AG09319 (cell line): ENCODE measurements around the gene MRPS12.
"Not testable (repeated sequence)": the region's sequence is repeated elsewhere in the genome, so short reads cannot be mapped to it uniquely, and the experiment has no call there.

Experiments used
- DNase-seq: peaks from one replicate; pipeline ENCODE4 v3.0.0-alpha.2; 2010; ENCODE audit warnings: low read depth; ENCODE audit errors: extremely low read depth
- TF ChIP-seq, protein P1 (sequence below): IDR thresholded peaks from 2 replicates; pipeline ENCODE4 v1.5.1; 2011; ENCODE audit warnings: low read depth, mild to moderate bottlenecking, inconsistent platforms, low read length, moderate library complexity

MRPS12 gene

DNA sequence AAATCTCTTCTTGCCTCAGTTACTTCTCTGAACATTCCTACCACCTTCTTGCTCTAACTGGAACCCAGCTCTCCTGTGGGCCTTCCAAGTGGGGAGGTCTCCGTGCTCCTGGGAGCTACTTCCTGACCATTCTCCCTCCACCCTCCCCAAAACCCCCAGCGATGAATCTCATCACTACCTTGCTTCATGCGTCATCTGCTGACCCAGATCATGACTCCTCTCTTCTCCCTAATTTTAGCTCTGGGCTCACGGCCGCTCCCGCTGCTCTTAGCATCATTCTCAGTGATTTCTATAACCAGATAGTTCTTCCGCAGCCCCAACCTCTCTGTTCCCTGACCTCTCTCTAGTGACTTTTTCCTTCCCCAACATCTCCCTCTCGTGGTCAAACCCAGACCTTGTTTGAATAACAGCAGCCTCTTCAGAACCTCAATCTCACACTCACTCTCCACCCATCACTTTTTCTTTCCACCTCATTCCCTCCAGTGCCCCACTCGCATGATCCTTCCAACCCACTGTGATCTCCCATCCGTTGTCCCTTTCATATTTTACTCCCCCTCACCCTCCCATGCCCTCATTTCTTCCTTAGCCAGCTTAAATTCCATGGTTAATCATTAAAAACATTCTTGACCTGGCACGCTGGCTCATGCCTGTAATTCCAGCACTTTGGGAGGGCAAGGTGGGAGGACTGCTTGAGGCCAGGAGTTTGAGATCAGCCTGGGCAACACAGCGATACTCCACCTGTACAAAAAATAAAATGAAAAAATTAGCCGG is 21.8 kb downstream of the MRPS12 start:
- DNase-seq, result no peak
- TF ChIP-seq, protein P1, sequence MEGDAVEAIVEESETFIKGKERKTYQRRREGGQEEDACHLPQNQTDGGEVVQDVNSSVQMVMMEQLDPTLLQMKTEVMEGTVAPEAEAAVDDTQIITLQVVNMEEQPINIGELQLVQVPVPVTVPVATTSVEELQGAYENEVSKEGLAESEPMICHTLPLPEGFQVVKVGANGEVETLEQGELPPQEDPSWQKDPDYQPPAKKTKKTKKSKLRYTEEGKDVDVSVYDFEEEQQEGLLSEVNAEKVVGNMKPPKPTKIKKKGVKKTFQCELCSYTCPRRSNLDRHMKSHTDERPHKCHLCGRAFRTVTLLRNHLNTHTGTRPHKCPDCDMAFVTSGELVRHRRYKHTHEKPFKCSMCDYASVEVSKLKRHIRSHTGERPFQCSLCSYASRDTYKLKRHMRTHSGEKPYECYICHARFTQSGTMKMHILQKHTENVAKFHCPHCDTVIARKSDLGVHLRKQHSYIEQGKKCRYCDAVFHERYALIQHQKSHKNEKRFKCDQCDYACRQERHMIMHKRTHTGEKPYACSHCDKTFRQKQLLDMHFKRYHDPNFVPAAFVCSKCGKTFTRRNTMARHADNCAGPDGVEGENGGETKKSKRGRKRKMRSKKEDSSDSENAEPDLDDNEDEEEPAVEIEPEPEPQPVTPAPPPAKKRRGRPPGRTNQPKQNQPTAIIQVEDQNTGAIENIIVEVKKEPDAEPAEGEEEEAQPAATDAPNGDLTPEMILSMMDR, result no peak

DNA sequence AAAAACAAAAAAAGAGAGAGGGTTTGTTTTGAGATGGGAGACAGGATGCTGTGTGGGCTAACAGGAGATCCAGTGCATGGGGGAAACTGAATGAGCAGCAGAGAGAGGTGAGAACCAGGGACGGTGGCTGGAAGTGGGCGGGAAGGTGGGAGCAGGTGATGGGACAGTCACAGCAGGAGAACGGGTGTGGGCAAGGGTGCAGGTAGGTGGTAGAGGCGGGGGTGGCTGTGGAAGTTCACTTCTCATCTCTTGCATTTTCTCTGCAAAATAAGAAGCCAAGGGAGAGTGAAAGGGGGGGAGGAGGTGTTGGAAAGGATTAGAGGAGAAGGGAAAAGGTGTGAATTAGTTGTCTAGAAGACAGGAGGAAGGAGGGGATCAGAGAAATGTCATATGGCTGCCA is 22.9 kb downstream of the MRPS12 start:
- TF ChIP-seq, protein P1, result no peak
- DNase-seq, result no peak

DNA sequence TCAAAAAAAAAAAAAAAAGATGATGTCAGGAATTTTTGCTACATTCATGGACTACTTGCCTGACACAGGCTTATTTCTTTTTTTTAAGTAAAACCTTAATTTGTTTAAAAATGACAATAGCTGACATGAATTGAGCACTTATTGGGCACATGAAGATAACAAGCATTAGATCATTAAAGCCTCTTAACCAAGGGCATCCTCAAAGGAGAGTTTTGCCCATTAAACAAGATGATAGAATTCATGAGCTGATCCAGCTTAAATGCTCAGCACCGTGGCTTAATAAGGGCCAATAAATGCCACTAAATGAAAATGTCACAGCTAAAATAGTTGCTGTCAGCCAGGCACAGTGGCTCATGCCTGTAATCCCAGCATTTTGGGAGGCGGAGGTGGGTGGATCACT is 25.5 kb downstream of the MRPS12 start:
- TF ChIP-seq, protein P1, result no peak
- no peak for DNase-seq

DNA sequence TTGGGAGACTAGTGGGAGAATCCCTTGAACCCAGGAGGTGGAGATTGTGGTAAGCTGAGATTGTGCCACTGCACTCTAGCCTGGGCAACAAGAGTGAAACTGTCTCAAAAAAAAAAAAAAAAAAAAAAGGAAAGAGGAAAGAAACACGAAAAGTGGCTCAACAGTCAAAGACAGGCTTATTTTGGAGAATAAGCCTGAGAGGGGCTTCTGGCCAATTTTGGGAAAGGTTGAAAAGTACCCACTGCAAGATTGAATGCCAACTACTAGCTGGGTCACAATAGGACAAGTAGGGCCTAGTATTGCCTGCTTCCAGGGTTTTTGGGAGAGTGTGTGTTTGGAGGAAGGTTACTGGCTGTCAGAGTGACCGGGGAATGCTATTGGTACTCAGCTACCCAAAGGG is 27.6 kb downstream of the MRPS12 start:
- TF ChIP-seq, protein P1, result no peak

DNA sequence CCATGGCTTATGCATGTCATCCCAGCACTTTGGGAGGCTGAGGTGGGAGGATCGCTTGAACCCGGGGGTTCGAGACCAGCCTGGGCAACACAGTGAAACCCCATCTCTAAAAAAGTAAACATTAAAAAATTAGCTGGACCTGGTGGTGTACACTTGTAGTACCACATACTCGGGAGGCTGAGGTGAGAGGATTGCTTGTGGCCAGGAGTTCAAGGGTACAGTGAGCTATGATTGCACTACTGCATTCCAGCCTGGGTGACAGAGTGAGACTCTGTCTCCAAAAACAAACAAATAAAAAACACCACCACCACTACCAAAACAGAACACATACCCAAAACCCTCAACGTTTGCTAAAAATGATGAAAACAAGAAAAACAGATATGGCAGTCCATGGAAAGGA is 28.9 kb downstream of the MRPS12 start:
- no peak for DNase-seq

More for the DNA sequence above, 27.6 kb downstream of the MRPS12 start:
- DNase-seq, result no peak

DNA sequence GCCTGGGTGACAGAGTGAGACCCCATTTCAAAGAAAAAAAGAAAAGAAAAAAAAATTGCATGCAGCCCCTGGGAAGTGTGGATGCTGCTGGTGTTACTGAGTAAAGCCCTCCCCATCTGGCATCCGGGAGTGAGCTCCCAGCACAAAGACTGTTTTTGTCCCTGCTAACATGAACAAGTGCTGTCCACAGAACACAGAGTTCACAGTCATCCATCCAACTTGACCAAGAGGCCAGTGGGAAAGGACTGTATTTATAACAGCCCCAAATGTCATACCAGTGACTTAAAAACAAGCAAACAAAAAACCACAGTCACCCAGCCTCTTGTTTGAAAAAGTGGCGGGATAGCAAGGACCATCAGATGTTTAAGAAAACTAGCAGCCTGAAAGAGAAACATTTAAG is 34.0 kb downstream of the MRPS12 start:
- no peak for DNase-seq
- TF ChIP-seq, protein P1, result no peak

More for the DNA sequence above, 28.9 kb downstream of the MRPS12 start:
- TF ChIP-seq, protein P1, result no peak

DNA sequence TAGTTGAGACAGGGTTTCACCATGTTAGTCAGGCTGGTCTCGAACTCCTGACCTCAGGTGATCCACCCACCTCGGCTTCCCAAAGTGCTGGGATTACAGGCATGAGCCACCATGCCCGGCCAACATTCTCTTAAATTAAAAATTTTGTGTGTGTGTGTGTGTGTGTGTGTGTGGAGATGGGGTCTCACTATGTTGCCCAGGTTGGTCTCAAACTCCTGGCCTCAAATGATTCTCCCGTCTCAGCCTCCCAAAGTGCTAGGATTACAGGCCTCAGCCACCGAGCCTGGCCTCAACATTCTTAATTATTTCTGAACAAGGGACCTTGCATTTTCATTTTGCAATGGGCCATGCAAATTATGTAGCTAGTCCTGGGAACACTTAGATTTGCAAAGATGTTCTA is 35.4 kb downstream of the MRPS12 start:
- DNase-seq, result not testable (repeated sequence)
